Activated naive CD8-positive, alpha-beta T cell treated with anti-CD3 and anti-CD28 coated beads, Interleukin-2, amount 10 ng/mL, durations not matched to agents 7 days and 5 days (primary cell): ENCODE measurements around the gene C4BPA. TPM values are rescaled to one million over a fixed set of nuclear protein-coding genes. Genes with fewer than 3 reads are reported as not detected.
A peak's percentile ranks its signal among the peaks of the same experiment; 100 is the strongest.

Experiments used
- ATAC-seq: fragments of 150-1000 bp; cut with Tn5 transposase; one replicate; pipeline ENCODE4 v1.10.0; 2021; ENCODE audit warnings: low read depth, moderate library complexity
- POLR2A ChIA-PET: fragments of 350-600 bp; sonication (Branson Sonifier 250); formaldehyde crosslinking; loops from one replicate; lab custom pipeline; 2021; ENCODE audit warnings: antibody characterized with exemption; lab: Charles Lee
- DNase-seq: peaks from one replicate; pipeline ENCODE4 v3.0.0; 2021
- H3K27ac Mint-ChIP-seq: one replicate; pipeline ENCODE4 v1.8.0; 2022; ENCODE audit warnings: mild to moderate bottlenecking, mixed read lengths
- H3K27me3 Mint-ChIP-seq: one replicate; pipeline ENCODE4 v1.8.0; 2022; ENCODE audit warnings: mild to moderate bottlenecking, moderate library complexity, mixed read lengths
- H3K36me3 Mint-ChIP-seq: one replicate; pipeline ENCODE4 v1.8.0; 2021; ENCODE audit warnings: mild to moderate bottlenecking, mixed read lengths
- H3K4me1 Mint-ChIP-seq: one replicate; pipeline ENCODE4 v1.8.0; 2021; ENCODE audit warnings: mixed read lengths
- H3K4me3 Mint-ChIP-seq: one replicate; pipeline ENCODE4 v1.8.0; 2022; ENCODE audit warnings: mild to moderate bottlenecking, moderate library complexity, mixed read lengths
- H3K9me3 Mint-ChIP-seq: one replicate; pipeline ENCODE4 v1.8.0; 2021; ENCODE audit warnings: mixed read lengths
- total RNA-seq, 2 experiments: library from RNA; stranded (reverse); gene quantifications; one replicate each; pipeline ENCODE4 v1.2.3, GENCODE V29; 2021

Gene C4BPA
- total RNA-seq, 2 experiments from 2014 or later: not detected

- ATAC-seq: peak; percentile 69
- peaks cover 41% of the 10 kb centered on the region for H3K4me1 Mint-ChIP-seq
- H3K36me3 Mint-ChIP-seq: peaks cover 13% of the 10 kb centered on the region
- no peaks in the 10 kb centered on the region for H3K9me3 Mint-ChIP-seq
- H3K27ac Mint-ChIP-seq: peak overlapping the region; percentile 90
- peaks cover 2% of the 10 kb centered on the region for H3K27me3 Mint-ChIP-seq
- no peak for DNase-seq
- peak overlapping the region; percentile 47 for H3K4me3 Mint-ChIP-seq
- POLR2A ChIA-PET: interaction anchor here (0.7 to 2.2 kb wide), 3 partner anchors 16 to 253 kb away, joined by 3 to 16 read pairs (median 4); partner anchors contain the start of genes CD55 and PFKFB2
Measured at GRCh38 chr1:207069061-207069460, 35.0 kb upstream of the C4BPA start.

- DNase-seq (no peak), ATAC-seq (no peak)
- Mint-ChIP-seq H3K27me3 (peaks cover 2% of the 10 kb centered on the region), H3K27ac (peak overlapping the region; percentile 90), H3K4me1 (peaks cover 41% of the 10 kb centered on the region), H3K4me3 (peak overlapping the region; percentile 57), H3K9me3 (no peaks in the 10 kb centered on the region), H3K36me3 (peaks cover 13% of the 10 kb centered on the region)
- POLR2A ChIA-PET: interaction anchor here (1.3 to 2.2 kb wide), 3 partner anchors 17 to 267 kb away, joined by 5 to 16 read pairs (median 5); partner anchors contain the start of genes CD55 and PFKFB2
Measured at GRCh38 chr1:207069858-207070506, 34.1 kb upstream of the C4BPA start.

- peak overlapping the region; percentile 70 for H3K4me3 Mint-ChIP-seq
- H3K9me3 Mint-ChIP-seq: no peaks in the 10 kb centered on the region
- H3K36me3 Mint-ChIP-seq: peaks cover 10% of the 10 kb centered on the region
- H3K27me3 Mint-ChIP-seq: peaks cover 2% of the 10 kb centered on the region
- peaks cover 41% of the 10 kb centered on the region for H3K4me1 Mint-ChIP-seq
- DNase-seq (no peak), ATAC-seq (peak; percentile 73)
- peak overlapping the region; percentile 85 for H3K27ac Mint-ChIP-seq
- POLR2A ChIA-PET: interaction anchor here (0.7 to 2.2 kb wide), 6 partner anchors 13 to 266 kb away, joined by 3 to 16 read pairs (median 5); partner anchors contain the start of genes CD55 and PFKFB2
Measured at GRCh38 chr1:207070811-207071210, 33.2 kb upstream of the C4BPA start.

GRCh38 chr1:207071426-207071825 is 32.6 kb upstream of the C4BPA start:
- DNase-seq (no peak), ATAC-seq (no peak)
- Mint-ChIP-seq H3K9me3 (no peaks in the 10 kb centered on the region), H3K4me3 (peak overlapping the region; percentile 70), H3K36me3 (peaks cover 10% of the 10 kb centered on the region), H3K4me1 (peaks cover 41% of the 10 kb centered on the region), H3K27ac (peak overlapping the region; percentile 85), H3K27me3 (peaks cover 2% of the 10 kb centered on the region)
- POLR2A ChIA-PET: interaction anchor here (0.7 to 1.6 kb wide), 5 partner anchors 14 to 265 kb away, joined by 3 to 8 read pairs (median 5); partner anchors contain the start of genes CD55 and PFKFB2

GRCh38 chr1:207072233-207072632 is 31.8 kb upstream of the C4BPA start:
- ATAC-seq (no peak), DNase-seq (no peak)
- Mint-ChIP-seq H3K9me3 (no peaks in the 10 kb centered on the region), H3K36me3 (peaks cover 10% of the 10 kb centered on the region), H3K27ac (peak overlapping the region; percentile 15), H3K27me3 (peaks cover 2% of the 10 kb centered on the region), H3K4me3 (no peak overlapping the region), H3K4me1 (peaks cover 41% of the 10 kb centered on the region)
- POLR2A ChIA-PET: interaction anchor here (1.6 kb wide), 1 partner anchor 19 kb away, joined by 8 read pairs; the partner anchor contains the start of gene PFKFB2

- Mint-ChIP-seq H3K27ac (no peak overlapping the region), H3K4me3 (no peak overlapping the region), H3K36me3 (peaks cover 5% of the 10 kb centered on the region), H3K9me3 (no peaks in the 10 kb centered on the region), H3K27me3 (peaks cover 2% of the 10 kb centered on the region), H3K4me1 (peaks cover 34% of the 10 kb centered on the region)
- POLR2A ChIA-PET: no interaction called here
- ATAC-seq: no peak
- no peak for DNase-seq
Measured at GRCh38 chr1:207073906-207074820, 29.9 kb upstream of the C4BPA start.

- no peak for DNase-seq
- H3K27me3 Mint-ChIP-seq: peaks cover 4% of the 10 kb centered on the region
- POLR2A ChIA-PET: interaction anchor here (1.3 kb wide), 1 partner anchor 26 kb away, joined by 5 read pairs; no protein-coding TSS in a partner anchor
- ATAC-seq: no peak
- H3K4me1 Mint-ChIP-seq: peaks cover 15% of the 10 kb centered on the region
- H3K9me3 Mint-ChIP-seq: no peaks in the 10 kb centered on the region
- peaks cover 3% of the 10 kb centered on the region for H3K36me3 Mint-ChIP-seq
- no peak overlapping the region for H3K4me3 Mint-ChIP-seq
- H3K27ac Mint-ChIP-seq: no peak overlapping the region
Measured at GRCh38 chr1:207076181-207076955, 27.7 kb upstream of the C4BPA start.

GRCh38 chr1:207077012-207077411 is 27.0 kb upstream of the C4BPA start:
- no peak overlapping the region for H3K27ac Mint-ChIP-seq
- peaks cover 10% of the 10 kb centered on the region for H3K27me3 Mint-ChIP-seq
- H3K4me1 Mint-ChIP-seq: peaks cover 8% of the 10 kb centered on the region
- DNase-seq (no peak), ATAC-seq (no peak)
- POLR2A ChIA-PET: no interaction called here
- H3K9me3 Mint-ChIP-seq: no peaks in the 10 kb centered on the region
- H3K36me3 Mint-ChIP-seq: peaks cover 3% of the 10 kb centered on the region
- no peak overlapping the region for H3K4me3 Mint-ChIP-seq

- Mint-ChIP-seq H3K27me3 (peaks cover 15% of the 10 kb centered on the region), H3K4me1 (peaks cover 4% of the 10 kb centered on the region), H3K27ac (no peak overlapping the region), H3K4me3 (no peak overlapping the region), H3K9me3 (no peaks in the 10 kb centered on the region), H3K36me3 (peaks cover 3% of the 10 kb centered on the region)
- ATAC-seq (peak; percentile 87), DNase-seq (peak; percentile 45)
- POLR2A ChIA-PET: no interaction called here
Measured at GRCh38 chr1:207077470-207078377, 26.3 kb upstream of the C4BPA start.

- H3K4me1 Mint-ChIP-seq: peaks cover 1% of the 10 kb centered on the region
- POLR2A ChIA-PET: interaction anchor here (1.1 kb wide), 1 partner anchor 243 kb away, joined by 4 read pairs; the partner anchor contains the start of gene CD55
- ATAC-seq (no peak), DNase-seq (no peak)
- no peaks in the 10 kb centered on the region for H3K36me3 Mint-ChIP-seq
- no peaks in the 10 kb centered on the region for H3K9me3 Mint-ChIP-seq
- no peak overlapping the region for H3K27ac Mint-ChIP-seq
- no peak overlapping the region for H3K4me3 Mint-ChIP-seq
- H3K27me3 Mint-ChIP-seq: peaks cover 19% of the 10 kb centered on the region
Measured at GRCh38 chr1:207078578-207079132, 25.4 kb upstream of the C4BPA start.

- H3K4me3 Mint-ChIP-seq: no peak overlapping the region
- no peak for ATAC-seq
- no peak for DNase-seq
- H3K27me3 Mint-ChIP-seq: peaks cover 22% of the 10 kb centered on the region
- no peak overlapping the region for H3K27ac Mint-ChIP-seq
- POLR2A ChIA-PET: interaction anchor here (0.5 to 1.1 kb wide), 2 partner anchors 103 to 242 kb away, joined by 3 to 4 read pairs; partner anchors contain the start of gene CD55
- H3K36me3 Mint-ChIP-seq: no peaks in the 10 kb centered on the region
- peaks cover 6% of the 10 kb centered on the region for H3K4me1 Mint-ChIP-seq
- no peaks in the 10 kb centered on the region for H3K9me3 Mint-ChIP-seq
Measured at GRCh38 chr1:207079706-207080241, 24.3 kb upstream of the C4BPA start.
